ENCODE results near the gene FRMD1. TPM values are rescaled to one million over a fixed set of nuclear protein-coding genes. Genes with fewer than 3 reads are reported as not detected.

FRMD1 gene
- total RNA-seq, 4 donors from 2014 or later: 1.0 TPM; not detected in 3

GRCh38 chr6:168043848-168044415 lies 35.1 kb downstream of the FRMD1 start:
- peaks cover 0 to 8% of the 10 kb centered on the region in 2 donors for H3K9me3 ChIP-seq
- H3K4me3 ChIP-seq: no peak overlapping the region
- H3K27me3 ChIP-seq: no peaks in the 10 kb centered on the region
- intact Hi-C loops (cut with DNase I; ENCODE audit: low total_unique reads): no loop called here
- no peak for DNase-seq
- H3K27ac ChIP-seq: no peak overlapping the region
- H3K36me3 ChIP-seq: no peaks in the 10 kb centered on the region
- peaks cover 0 to 12% of the 10 kb centered on the region in 2 donors for H3K4me1 ChIP-seq
- TF ChIP-seq CTCF (IDR thresholded peaks at IDR 0.05) (no peak), POLR2A (IDR thresholded peaks at IDR 0.05) (no peak)

- Histone ChIP-seq H3K4me1 (peaks cover 0 to 12% of the 10 kb centered on the region in 2 donors), H3K36me3 (no peaks in the 10 kb centered on the region), H3K9me3 (peaks cover 0 to 8% of the 10 kb centered on the region in 2 donors), H3K4me3 (no peak overlapping the region), H3K27ac (no peak overlapping the region), H3K27me3 (no peaks in the 10 kb centered on the region)
- intact Hi-C loops (cut with DNase I; ENCODE audit: low total_unique reads): no loop called here
- no peak for TF ChIP-seq CTCF (IDR thresholded peaks at IDR 0.05)
- DNase-seq: no peak
Observed at GRCh38 chr6:168043193-168043847, 35.7 kb downstream of the FRMD1 start.

- H3K27me3 ChIP-seq: no peaks in the 10 kb centered on the region
- intact Hi-C loops (cut with DNase I; ENCODE audit: low total_unique reads): no loop called here
- no peak for TF ChIP-seq CTCF (IDR thresholded peaks at IDR 0.05)
- TF ChIP-seq POLR2A (IDR thresholded peaks at IDR 0.05): no peak
- no peak overlapping the region for H3K4me3 ChIP-seq
- no peak overlapping the region for H3K27ac ChIP-seq
- H3K36me3 ChIP-seq: no peaks in the 10 kb centered on the region
- peaks cover 0 to 8% of the 10 kb centered on the region in 2 donors for H3K9me3 ChIP-seq
- no peak for DNase-seq
- H3K4me1 ChIP-seq: peaks cover 0 to 12% of the 10 kb centered on the region in 2 donors
Observed at GRCh38 chr6:168042426-168043192, 36.4 kb downstream of the FRMD1 start.

GRCh38 chr6:168041928-168042327 lies 37.1 kb downstream of the FRMD1 start:
- intact Hi-C loops (cut with DNase I; ENCODE audit: low total_unique reads): no loop called here
- peak in 1 of 2 donors; percentile 5 for DNase-seq
- Histone ChIP-seq H3K4me1 (peaks cover 0 to 12% of the 10 kb centered on the region in 2 donors), H3K4me3 (no peak overlapping the region), H3K27me3 (no peaks in the 10 kb centered on the region), H3K36me3 (no peaks in the 10 kb centered on the region), H3K9me3 (peaks cover 0 to 8% of the 10 kb centered on the region in 2 donors), H3K27ac (no peak overlapping the region)
- TF ChIP-seq POLR2A (IDR thresholded peaks at IDR 0.05): no peak
- no peak for TF ChIP-seq CTCF (IDR thresholded peaks at IDR 0.05)
